ENCODE data around the gene MMP15.

DNA sequence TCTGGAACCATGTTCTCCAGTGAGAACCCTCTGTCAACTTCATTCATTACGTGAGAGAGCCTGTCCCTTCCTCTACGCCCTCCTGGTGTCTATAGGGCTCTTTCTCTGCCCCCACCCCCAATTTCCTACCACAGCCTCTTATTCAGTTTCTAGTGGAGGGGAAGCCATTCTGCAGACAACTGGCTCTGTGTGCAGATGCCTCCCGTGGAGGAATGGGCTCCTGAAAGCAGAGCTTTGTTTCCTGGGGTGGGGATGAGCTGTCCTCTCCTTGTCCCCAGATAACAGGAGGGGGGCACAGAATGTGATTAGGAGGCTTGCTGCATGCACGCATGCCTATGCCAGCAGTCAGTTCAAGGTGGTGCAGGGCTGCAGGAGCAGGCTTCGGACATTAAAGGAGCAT, 31.6 kb downstream of the MMP15 start:
- TF ChIP-seq, protein P1, sequence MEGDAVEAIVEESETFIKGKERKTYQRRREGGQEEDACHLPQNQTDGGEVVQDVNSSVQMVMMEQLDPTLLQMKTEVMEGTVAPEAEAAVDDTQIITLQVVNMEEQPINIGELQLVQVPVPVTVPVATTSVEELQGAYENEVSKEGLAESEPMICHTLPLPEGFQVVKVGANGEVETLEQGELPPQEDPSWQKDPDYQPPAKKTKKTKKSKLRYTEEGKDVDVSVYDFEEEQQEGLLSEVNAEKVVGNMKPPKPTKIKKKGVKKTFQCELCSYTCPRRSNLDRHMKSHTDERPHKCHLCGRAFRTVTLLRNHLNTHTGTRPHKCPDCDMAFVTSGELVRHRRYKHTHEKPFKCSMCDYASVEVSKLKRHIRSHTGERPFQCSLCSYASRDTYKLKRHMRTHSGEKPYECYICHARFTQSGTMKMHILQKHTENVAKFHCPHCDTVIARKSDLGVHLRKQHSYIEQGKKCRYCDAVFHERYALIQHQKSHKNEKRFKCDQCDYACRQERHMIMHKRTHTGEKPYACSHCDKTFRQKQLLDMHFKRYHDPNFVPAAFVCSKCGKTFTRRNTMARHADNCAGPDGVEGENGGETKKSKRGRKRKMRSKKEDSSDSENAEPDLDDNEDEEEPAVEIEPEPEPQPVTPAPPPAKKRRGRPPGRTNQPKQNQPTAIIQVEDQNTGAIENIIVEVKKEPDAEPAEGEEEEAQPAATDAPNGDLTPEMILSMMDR (IDR thresholded peaks at IDR 0.05) = no peak
- no peak for TF ChIP-seq EP300 (IDR thresholded peaks at IDR 0.05; ENCODE audit: borderline replicate concordance in 1 of 2, low read depth in 1 of 2, low read length in 1 of 2)
- no peak for TF ChIP-seq PBX3 (IDR thresholded peaks at IDR 0.05)
- no peak for TF ChIP-seq EZH2phosphoT487 (IDR thresholded peaks at IDR 0.05; ENCODE audit: borderline replicate concordance, low read depth)
- TF ChIP-seq FOSL2 (IDR thresholded peaks at IDR 0.05; ENCODE audit: borderline replicate concordance, low read depth) = no peak
- TF ChIP-seq RXRA (IDR thresholded peaks at IDR 0.05; ENCODE audit: borderline replicate concordance, low read depth) = no peak
- no peak for TF ChIP-seq TAF1 (IDR thresholded peaks at IDR 0.05; ENCODE audit: borderline replicate concordance, low read depth, low read length)
- TF ChIP-seq RCOR1 (IDR thresholded peaks at IDR 0.05; ENCODE audit: low read length) = no peak
- TF ChIP-seq REST (IDR thresholded peaks at IDR 0.05; ENCODE audit: low read depth, low read length) = no peak
- no peak for TF ChIP-seq MAX (IDR thresholded peaks at IDR 0.05; ENCODE audit: low read depth)
